Sigmoid colon (tissue), 7 donors: ENCODE results near the gene CCDC171. TPM values are rescaled to one million over a fixed set of nuclear protein-coding genes. Genes with fewer than 3 reads are reported as not detected.

ENCODE experiments used
- DNase-seq: peaks from one replicate; pipeline ENCODE4 v3.0.0-alpha.2; 2019
- H3K27ac ChIP-seq, 4 donors: fragments of 200-600 bp; sonication (generic); one replicate each; pipeline ENCODE4 v1.5.1; 2016 to 2019; ENCODE audit warnings: mild to moderate bottlenecking in 1 of 4
- H3K27me3 ChIP-seq, 3 donors: fragments of 200-600 bp; sonication (generic); one replicate each; pipeline ENCODE4 v1.5.1; 2019; ENCODE audit warnings: mild to moderate bottlenecking in 1 of 3
- H3K36me3 ChIP-seq, 4 donors: fragments of 200-600 bp; sonication (generic); one replicate each; pipeline ENCODE4 v1.5.1; 2016 to 2019
- H3K4me1 ChIP-seq, 4 donors: fragments of 200-600 bp; sonication (generic); one replicate each; pipeline ENCODE4 v1.5.1; 2017 to 2019
- H3K4me3 ChIP-seq, 4 donors: fragments of 200-600 bp; sonication (generic); one replicate each; pipeline ENCODE4 v1.5.1; 2017 to 2019; ENCODE audit warnings: mild to moderate bottlenecking in 2 of 4, moderate library complexity in 1 of 4
- H3K9me3 ChIP-seq, 4 donors: fragments of 200-600 bp in 3 of 4; sonication (generic) in 3 of 4; one replicate each; pipeline versions ENCODE4 v1.5.1 to v1.6.1; 2013 to 2019
- EP300 ChIP-seq, 4 donors: sonication (generic); formaldehyde crosslinking; IDR thresholded peaks; one replicate each; pipeline ENCODE4 v1.6.1; 2017; ENCODE audit warnings: antibody characterized with exemption in 4 of 4
- POLR2A ChIP-seq, 2 donors: fragments of 450-650 bp; IDR thresholded peaks; one replicate each; pipeline ENCODE4 v1.6.1; 2016; ENCODE audit warnings: antibody characterized with exemption in 2 of 2, mild to moderate bottlenecking in 2 of 2, moderate library complexity in 2 of 2
- POLR2AphosphoS5 ChIP-seq, 4 donors: sonication (generic); formaldehyde crosslinking; IDR thresholded peaks; one replicate each; pipeline ENCODE4 v1.6.1; 2017; ENCODE audit warnings: antibody characterized with exemption in 4 of 4
- WGBS, 2 donors: extraction: QIAGEN DNeasy Blood & Tissue Kit; methylation state at CpG; one replicate each; pipeline ENCODE4 v1.1.7; 2013; 5-methylcytosine and 5-hydroxymethylcytosine counted together
- intact Hi-C: fragments of 100-400 bp; cut with DNase I; formaldehyde crosslinking; loops from one replicate; pipeline ENCODE4 v1.15.1; 2023
- polyA plus RNA-seq, 3 donors: library from polyadenylated mRNA; stranded (reverse); fragments of 200-250 nt; gene quantifications; one replicate each; pipeline ENCODE4 v1.2.3, GENCODE V29; 2013
- total RNA-seq, 4 donors: library from RNA; depleted of rRNA; stranded (reverse); fragments of >200 nt; gene quantifications; one replicate each; pipeline ENCODE4 v1.1.0, GENCODE V29; 2016
- TF ChIP-seq, protein P1 (sequence below), 4 experiments: fragments of 450-650 bp in 3 of 4; fragments of 200-600 bp in 1 of 4; IDR thresholded peaks; one replicate each; pipeline ENCODE4 v1.5.1; 2016 to 2019; ENCODE audit warnings: antibody characterized with exemption in 4 of 4, mild to moderate bottlenecking in 3 of 4, moderate library complexity in 2 of 4
- donor health status: healthy with polysubstance abuse.
- donor health status: Bipolar disorder and iron deficiency.
- donor health status: healthy.

Gene CCDC171
- total and polyA plus RNA-seq, 7 donors, result 0.46 to 6.1 (median 2.9) TPM

DNA sequence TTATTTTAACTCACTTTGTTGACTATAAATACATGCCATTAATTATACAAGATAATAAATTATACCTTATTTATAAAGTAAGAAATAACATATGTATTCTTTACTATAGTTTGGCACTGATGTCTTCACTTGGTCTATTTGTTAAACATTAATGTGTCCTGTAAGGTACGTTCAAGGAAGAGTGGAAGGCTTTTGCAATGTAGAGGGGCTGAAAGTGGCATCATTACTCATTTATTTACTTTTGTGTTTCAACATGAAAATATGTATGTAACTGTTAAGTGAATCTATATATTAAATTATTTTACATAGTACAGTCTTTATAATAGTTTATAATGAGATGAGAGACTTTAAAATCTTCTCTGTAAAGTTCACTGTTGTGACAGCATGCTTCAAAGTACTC, 348.7 kb downstream of the CCDC171 start:
- peaks cover 0 to 3% (median 1%) of the 10 kb centered on the region in 4 donors for H3K9me3 ChIP-seq
- no peaks in the 10 kb centered on the region for H3K36me3 ChIP-seq
- H3K27me3 ChIP-seq, result no peaks in the 10 kb centered on the region
- 76 to 85% methylated on average over 1 of the region's 1 CpG for WGBS, 2 donors
- H3K27ac ChIP-seq, result no peak overlapping the region
- H3K4me3 ChIP-seq, result no peak overlapping the region
- DNase-seq, result no peak
- no peaks in the 10 kb centered on the region for H3K4me1 ChIP-seq
- no peak for TF ChIP-seq POLR2A (IDR thresholded peaks at IDR 0.05)
- TF ChIP-seq, protein P1, sequence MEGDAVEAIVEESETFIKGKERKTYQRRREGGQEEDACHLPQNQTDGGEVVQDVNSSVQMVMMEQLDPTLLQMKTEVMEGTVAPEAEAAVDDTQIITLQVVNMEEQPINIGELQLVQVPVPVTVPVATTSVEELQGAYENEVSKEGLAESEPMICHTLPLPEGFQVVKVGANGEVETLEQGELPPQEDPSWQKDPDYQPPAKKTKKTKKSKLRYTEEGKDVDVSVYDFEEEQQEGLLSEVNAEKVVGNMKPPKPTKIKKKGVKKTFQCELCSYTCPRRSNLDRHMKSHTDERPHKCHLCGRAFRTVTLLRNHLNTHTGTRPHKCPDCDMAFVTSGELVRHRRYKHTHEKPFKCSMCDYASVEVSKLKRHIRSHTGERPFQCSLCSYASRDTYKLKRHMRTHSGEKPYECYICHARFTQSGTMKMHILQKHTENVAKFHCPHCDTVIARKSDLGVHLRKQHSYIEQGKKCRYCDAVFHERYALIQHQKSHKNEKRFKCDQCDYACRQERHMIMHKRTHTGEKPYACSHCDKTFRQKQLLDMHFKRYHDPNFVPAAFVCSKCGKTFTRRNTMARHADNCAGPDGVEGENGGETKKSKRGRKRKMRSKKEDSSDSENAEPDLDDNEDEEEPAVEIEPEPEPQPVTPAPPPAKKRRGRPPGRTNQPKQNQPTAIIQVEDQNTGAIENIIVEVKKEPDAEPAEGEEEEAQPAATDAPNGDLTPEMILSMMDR (IDR thresholded peaks at IDR 0.05), result no peak
- TF ChIP-seq POLR2AphosphoS5 (IDR thresholded peaks at IDR 0.05), result no peak
- TF ChIP-seq EP300 (IDR thresholded peaks at IDR 0.05), result no peak
- intact Hi-C loops, result no loop called here

DNA sequence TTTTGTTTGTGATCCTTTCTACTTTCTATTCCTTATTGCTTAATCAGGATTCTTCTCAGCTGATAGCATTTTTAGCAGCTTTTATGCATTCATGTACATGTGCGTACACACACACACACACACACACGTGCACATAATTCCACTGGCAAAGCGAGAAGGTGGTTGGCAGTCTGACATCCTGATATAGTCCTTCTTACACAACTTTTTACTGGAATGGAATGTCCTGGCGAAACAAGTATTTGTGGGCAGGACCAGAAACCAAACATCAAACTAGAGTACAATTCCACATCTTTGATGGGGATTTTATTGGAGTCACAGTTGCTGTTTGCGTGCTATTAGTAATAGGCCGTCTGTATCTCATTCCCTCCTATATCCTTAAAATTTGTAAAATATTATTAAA, 356.5 kb downstream of the CCDC171 start:
- intact Hi-C loops, result no loop called here
- TF ChIP-seq POLR2A (IDR thresholded peaks at IDR 0.05) (no peak), EP300 (IDR thresholded peaks at IDR 0.05) (no peak), POLR2AphosphoS5 (IDR thresholded peaks at IDR 0.05) (no peak)
- TF ChIP-seq, protein P1 (IDR thresholded peaks at IDR 0.05), result no peak
- DNase-seq, result no peak
- Histone ChIP-seq H3K4me3 (no peak overlapping the region), H3K4me1 (no peaks in the 10 kb centered on the region), H3K9me3 (no peaks in the 10 kb centered on the region), H3K27me3 (no peaks in the 10 kb centered on the region), H3K36me3 (no peaks in the 10 kb centered on the region), H3K27ac (no peak overlapping the region)
- whole genome bisulfite sequencing, 2 donors, result 92% methylated on average over 6 of the region's 6 CpGs

GRCh38 chr9:15915711-15916110, 362.9 kb downstream of the CCDC171 start:
- Histone ChIP-seq H3K27ac (no peak overlapping the region), H3K4me1 (no peaks in the 10 kb centered on the region), H3K9me3 (peaks cover 0 to 9% (median 0%) of the 10 kb centered on the region in 4 donors), H3K36me3 (no peaks in the 10 kb centered on the region), H3K27me3 (no peaks in the 10 kb centered on the region), H3K4me3 (no peak overlapping the region)
- no peak for DNase-seq
- intact Hi-C loops, result no loop called here
- TF ChIP-seq, protein P1 (IDR thresholded peaks at IDR 0.05), result no peak
- TF ChIP-seq POLR2A (IDR thresholded peaks at IDR 0.05) (no peak), EP300 (IDR thresholded peaks at IDR 0.05) (no peak), POLR2AphosphoS5 (IDR thresholded peaks at IDR 0.05) (no peak)

DNA sequence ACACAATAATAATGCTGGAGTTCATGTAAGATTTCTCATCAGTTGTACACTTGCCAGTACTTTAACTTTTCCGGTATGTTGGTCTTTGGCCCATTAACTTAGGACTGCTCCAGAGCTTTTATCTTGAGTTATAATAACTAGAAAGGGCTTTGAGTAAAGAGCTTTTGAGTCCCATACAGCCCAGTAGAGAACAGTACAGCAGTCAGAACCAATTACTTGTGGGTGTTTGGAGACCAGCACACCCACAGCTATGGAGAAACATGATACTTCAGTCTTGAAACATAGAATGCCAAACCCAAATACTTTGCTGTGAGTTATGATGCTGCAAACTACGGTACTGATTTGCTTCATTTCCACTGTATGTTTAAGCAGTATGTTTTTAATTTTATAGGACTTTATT, 374.3 kb downstream of the CCDC171 start:
- no peak for DNase-seq
- H3K9me3 ChIP-seq, result peaks cover 0 to 3% (median 0%) of the 10 kb centered on the region in 4 donors
- no peaks in the 10 kb centered on the region for H3K36me3 ChIP-seq
- intact Hi-C loops, result no loop called here
- no peak overlapping the region for H3K27ac ChIP-seq
- H3K27me3 ChIP-seq, result no peaks in the 10 kb centered on the region
- WGBS, 2 donors, result 89% methylated on average over 2 of the region's 2 CpGs
- no peak overlapping the region for H3K4me3 ChIP-seq
- no peaks in the 10 kb centered on the region for H3K4me1 ChIP-seq
- no peak for TF ChIP-seq EP300 (IDR thresholded peaks at IDR 0.05)
- no peak for TF ChIP-seq POLR2A (IDR thresholded peaks at IDR 0.05)
- TF ChIP-seq, protein P1 (IDR thresholded peaks at IDR 0.05), result no peak
- TF ChIP-seq POLR2AphosphoS5 (IDR thresholded peaks at IDR 0.05), result no peak

DNA sequence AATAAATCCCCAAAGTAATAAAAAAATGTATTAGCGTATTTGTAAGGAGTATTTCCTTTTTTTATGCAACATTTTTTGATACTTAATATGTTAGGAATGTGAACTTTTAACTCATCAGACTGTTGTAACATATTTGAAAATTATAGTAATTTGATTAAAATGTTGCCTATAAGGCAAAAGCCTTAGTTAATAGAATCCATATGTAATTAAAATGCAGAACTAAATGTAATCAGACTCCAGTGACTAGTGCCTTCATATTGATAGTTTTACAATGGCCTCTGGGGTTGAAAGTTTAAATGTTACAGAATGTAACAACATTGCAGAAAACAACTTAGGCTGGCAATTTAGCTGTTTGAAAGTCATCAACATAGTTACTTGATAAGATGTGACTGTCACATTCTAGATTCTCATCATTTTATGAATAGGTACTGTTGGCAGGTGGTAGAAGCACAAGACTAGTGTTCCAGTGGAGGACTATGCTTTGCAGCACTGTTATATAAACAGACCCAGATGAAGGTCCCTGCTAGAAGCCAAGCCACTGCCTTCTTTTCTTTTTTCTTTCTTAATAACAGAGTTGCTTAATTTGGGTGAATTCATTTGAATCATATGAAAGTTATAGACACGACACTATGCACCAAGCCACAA, 382.9 kb downstream of the CCDC171 start:
- Histone ChIP-seq H3K4me1 (peaks cover 0 to 4% (median 0%) of the 10 kb centered on the region in 4 donors), H3K27ac (no peak overlapping the region), H3K36me3 (no peaks in the 10 kb centered on the region), H3K4me3 (no peak overlapping the region), H3K9me3 (peaks cover 0 to 3% (median 0%) of the 10 kb centered on the region in 4 donors), H3K27me3 (no peaks in the 10 kb centered on the region)
- intact Hi-C loops, result no loop called here
- DNase-seq, result no peak
- no peak for TF ChIP-seq POLR2A (IDR thresholded peaks at IDR 0.05)
- TF ChIP-seq, protein P1 (IDR thresholded peaks at IDR 0.05), result no peak
- TF ChIP-seq POLR2AphosphoS5 (IDR thresholded peaks at IDR 0.05), result no peak
- WGBS, 2 donors, result 81 to 85% methylated on average over 2 of the region's 2 CpGs
